COLO829 (cell line): ENCODE data around the gene RYR1.
"Not testable (repeated sequence)": the region's sequence is repeated elsewhere in the genome, so short reads cannot be mapped to it uniquely, and the experiment has no call there.

Source experiments
- DNase-seq: peaks from one replicate; pipeline ENCODE4 v3.0.0; 2012; ENCODE audit warnings: low spot score

The RYR1 gene

GRCh38 chr19:38490861-38491260 lies 57.4 kb downstream of the RYR1 start:
- no peak for DNase-seq

- DNase-seq: no peak
These were observed 58.8 kb downstream of the RYR1 start for GRCh38 chr19:38492181-38492813.

- DNase-seq: no peak
These were observed 60.9 kb downstream of the RYR1 start for GRCh38 chr19:38494379-38494778.

DNA sequence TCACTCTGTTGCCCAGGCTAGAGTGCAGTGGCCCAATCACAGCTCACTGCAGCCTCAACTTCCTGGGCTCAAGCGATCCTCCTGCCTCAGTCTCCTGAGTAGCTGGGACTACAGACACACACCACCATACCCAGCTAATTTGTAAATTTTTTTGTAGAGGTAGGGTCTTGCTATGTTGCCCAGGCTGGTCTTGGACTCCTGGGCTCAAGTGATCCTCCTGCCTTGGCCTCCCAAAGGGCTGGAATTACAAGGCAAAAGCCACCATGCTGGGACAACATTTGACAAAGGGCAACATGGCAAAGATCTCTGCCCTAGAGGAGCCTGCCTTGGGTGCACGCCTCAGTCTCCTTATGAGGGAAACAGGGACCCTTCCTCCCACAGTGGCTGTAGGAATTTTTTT lies 61.9 kb downstream of the RYR1 start:
- DNase-seq: not testable (repeated sequence)

- DNase-seq: no peak
These were observed 62.6 kb downstream of the RYR1 start for GRCh38 chr19:38496116-38496515.

DNA sequence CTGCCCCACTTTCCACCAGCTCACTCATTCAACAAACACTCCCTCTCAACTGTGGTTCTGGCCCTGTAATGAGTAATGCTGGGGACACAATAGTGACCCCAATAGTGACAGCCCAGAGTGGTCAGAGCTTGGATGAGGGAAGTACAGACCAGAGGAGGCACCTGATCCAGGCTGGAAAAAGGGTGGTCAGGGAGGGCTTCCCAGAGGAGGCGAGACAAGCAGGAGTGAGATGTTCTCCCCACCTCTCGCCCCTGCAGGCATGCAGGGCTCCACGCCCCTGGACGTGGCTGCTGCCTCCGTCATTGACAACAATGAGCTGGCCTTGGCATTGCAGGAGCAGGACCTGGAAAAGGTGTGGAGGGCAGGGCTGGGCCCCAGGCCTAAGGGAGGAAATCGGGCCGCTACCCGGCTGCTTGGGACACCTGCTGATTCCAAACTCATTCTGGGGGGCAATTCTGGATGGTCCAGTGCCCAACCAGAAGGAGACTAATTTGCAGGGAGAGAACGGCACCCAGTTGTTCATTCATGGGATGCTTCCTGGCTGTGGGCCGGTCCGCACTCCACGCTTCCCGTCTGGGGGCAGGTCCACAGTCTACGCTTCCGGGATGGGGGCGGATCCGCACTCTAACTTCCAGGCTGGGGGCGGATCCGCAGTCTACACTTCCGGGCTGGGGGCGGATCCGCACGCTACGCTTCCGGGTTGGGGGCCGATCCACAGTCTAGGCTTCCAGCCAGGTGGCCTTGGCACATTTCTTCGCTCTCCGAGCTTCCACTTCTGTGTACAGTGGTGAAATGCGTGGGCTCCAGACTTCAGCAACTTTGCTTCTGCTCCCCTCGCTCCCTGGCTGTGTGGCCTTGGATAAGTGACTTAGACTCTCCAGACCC lies 63.4 kb downstream of the RYR1 start:
- DNase-seq: no peak

GRCh38 chr19:38497907-38498306 lies 64.4 kb downstream of the RYR1 start:
- no peak for DNase-seq

GRCh38 chr19:38499532-38499931 lies 66.0 kb downstream of the RYR1 start:
- no peak for DNase-seq

DNA sequence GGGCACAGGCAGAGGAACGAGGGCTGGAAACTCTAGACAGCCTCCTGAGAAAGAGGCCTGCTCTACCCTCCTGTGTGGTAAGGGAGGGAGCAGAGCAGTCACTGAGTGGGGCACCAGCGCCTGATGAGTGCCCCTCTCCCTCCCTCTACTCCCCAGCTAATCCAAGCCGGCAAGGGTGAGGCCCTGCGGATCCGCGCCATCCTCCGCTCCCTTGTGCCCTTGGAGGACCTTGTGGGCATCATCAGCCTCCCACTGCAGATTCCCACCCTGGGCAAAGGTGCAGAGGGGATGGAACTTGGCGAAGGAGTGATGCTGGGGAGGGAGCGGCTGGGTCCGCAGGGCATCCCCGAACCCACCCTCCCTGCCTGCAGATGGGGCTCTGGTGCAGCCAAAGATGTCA lies 67.0 kb downstream of the RYR1 start:
- DNase-seq: no peak

GRCh38 chr19:38502410-38503076 lies 69.1 kb downstream of the RYR1 start:
- DNase-seq: no peak

DNA sequence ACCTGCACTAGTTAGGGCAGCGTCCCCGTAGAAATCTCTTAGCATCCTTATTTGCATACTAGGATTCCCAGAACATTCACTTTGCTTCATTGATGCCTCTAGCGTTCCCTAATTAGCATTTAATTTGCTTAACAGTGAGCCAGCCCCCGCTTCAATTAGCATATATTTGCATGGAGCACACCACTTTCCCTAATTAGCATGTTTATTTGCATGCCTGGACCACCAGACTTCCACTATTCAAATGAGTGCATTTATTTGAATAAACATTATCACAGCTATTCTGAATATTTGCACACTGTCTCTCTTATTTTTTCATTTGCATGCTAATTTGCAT lies 69.6 kb downstream of the RYR1 start:
- no peak for DNase-seq

- no peak for DNase-seq
These were observed 72.5 kb downstream of the RYR1 start for GRCh38 chr19:38505958-38506357.

DNA sequence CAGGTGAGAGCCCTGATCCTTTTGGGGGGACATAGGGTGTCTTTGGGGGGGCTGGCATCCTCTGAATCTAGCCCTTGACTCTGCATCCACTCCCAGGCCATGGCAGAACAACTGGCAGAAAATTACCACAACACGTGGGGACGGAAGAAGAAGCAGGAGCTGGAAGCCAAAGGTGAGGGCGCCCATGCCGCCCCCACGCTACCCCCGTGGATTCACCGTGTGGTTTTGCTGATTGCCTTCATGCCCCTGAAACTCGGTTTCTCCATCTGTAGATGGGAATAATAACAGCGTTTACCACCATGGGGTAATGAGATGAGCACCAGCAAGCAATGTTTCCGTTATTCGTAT lies 72.9 kb downstream of the RYR1 start:
- no peak for DNase-seq

GRCh38 chr19:38506723-38507550 lies 73.4 kb downstream of the RYR1 start:
- peak; percentile 100 for DNase-seq

DNA sequence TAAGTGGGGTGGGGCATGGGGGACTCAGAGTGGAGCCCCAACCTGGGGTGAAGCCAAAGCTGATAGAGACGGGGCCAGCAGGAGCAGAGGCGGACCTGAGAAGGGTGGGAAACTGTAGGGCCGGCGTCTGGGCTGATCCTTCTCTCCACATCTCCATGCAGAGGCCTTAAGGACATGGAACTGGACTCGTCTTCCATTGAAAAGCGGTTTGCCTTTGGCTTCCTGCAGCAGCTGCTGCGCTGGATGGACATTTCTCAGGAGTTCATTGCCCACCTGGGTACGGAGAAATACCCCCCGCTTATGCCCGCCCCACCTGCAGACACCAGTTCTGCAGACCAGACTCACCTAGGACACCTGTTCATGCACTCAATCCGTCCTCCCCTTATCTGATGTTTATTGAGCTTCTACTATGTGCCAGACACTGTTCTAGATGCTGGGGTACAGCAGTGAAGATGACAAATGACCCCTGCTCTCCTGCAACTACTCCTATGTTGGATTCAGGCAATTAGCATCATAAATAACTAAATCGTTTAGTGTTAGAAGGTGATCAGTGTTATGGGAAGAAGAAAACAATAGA lies 74.1 kb downstream of the RYR1 start:
- no peak for DNase-seq

- DNase-seq: no peak
These were observed 75.0 kb downstream of the RYR1 start for GRCh38 chr19:38508507-38508906.

GRCh38 chr19:38509027-38509426 lies 75.5 kb downstream of the RYR1 start:
- DNase-seq: no peak

DNA sequence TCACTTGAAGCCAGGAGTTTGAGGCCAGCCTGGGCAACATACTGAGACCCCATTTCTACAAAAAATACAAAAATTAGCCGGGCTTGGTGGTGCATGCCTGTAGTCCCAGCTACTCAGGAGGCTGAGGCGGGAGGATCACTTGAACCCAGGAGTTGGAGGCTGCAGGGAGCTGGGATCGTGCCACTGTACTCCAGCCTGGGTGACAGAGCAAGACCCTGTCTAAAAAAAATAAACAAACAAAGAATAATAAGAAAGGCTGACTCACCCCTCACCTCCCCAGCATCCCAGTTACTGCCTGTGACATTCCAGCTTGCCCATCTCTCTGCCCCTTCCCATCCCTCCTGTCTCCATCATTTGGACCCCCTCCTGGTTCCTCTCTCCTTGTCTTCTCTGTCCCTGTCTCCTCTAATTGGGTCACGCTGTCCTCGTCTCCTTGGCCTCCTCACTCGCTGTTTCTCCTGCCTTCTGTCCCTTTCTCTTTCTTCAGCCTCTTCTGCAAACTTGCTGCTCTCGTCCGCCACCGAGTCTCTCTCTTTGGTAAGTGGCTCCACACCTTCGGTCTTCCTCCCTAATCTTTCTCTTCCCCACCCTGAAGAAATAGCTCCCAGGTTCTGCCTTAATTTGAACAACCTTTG lies 77.7 kb downstream of the RYR1 start:
- DNase-seq: no peak

DNA sequence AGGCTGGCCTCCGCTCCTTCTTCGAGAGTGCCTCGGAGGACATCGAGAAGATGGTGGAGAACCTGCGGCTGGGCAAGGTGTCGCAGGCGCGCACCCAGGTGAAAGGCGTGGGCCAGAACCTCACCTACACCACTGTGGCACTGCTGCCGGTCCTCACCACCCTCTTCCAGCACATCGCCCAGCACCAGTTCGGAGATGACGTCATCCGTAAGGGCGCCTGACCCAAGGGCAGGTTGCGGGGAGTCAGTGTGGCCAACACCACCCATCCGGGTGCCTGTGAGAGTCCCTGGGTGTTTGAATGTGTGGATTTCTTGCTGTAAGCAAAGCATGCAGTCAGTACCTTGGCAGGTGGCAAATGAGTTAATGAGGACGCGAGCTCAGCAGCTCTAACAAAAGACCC lies 78.8 kb downstream of the RYR1 start:
- no peak for DNase-seq

DNA sequence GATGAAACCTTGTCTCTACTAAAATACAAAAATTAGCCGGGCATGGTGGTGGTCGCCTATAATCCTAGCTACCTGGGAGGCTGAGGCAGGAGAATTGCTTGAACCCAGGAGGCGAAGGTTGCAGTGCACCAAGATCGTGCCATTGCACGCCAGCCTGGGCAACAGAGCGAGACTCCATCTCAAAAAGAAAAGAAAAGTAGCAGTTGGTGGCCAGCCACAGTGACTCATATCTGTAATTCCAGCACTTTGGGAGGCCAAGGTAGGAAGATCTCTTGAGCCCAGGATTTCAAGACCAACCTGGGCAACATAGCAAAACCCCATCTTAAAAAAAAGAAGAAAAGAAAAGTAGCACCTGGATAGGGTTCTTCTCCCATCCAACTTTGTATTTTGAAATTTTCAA lies 79.7 kb downstream of the RYR1 start:
- DNase-seq: not testable (repeated sequence)

DNA sequence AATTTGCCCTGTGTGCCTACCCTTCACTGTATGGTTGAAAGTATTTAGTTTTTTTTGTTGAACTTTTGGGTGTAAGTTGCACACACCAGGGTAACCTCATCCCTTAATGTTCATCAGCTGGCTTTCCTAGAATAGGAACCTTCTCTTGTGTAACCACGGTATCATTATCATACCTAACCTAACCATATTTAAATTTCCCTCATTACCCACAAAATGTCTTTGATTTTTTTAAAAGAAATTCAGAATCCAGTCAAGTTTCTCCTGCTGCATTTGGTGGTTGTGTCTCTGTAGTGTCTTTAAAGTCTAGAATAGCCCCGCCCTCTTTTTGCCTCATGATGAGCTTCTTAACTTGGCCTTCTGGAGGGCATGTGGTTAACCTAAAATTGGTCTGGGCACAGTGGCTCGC lies 80.3 kb downstream of the RYR1 start:
- no peak for DNase-seq
